HG03039 (cell line): ENCODE data around the gene LRP8.

Experiments
- ATAC-seq: cut with Tn5 transposase; IDR thresholded peaks from one replicate; pipeline ENCODE4 v1.9.1; 2021; ENCODE audit warnings: mild to moderate bottlenecking, moderate library complexity; ENCODE audit not compliant: unreplicated experiment

LRP8 gene

GRCh38 chr1:53267761-53268160, 60.1 kb downstream of the LRP8 start:
- no peak for ATAC-seq

GRCh38 chr1:53266038-53266437, 61.8 kb downstream of the LRP8 start:
- no peak for ATAC-seq

GRCh38 chr1:53265581-53265980, 62.3 kb downstream of the LRP8 start:
- no peak for ATAC-seq

- ATAC-seq, result no peak
Observed at GRCh38 chr1:53264048-53264447, 63.8 kb downstream of the LRP8 start.

- no peak for ATAC-seq
Observed at GRCh38 chr1:53262000-53262399, 65.9 kb downstream of the LRP8 start.

GRCh38 chr1:53260631-53261247, 67.1 kb downstream of the LRP8 start:
- no peak for ATAC-seq

- ATAC-seq, result no peak
Observed at GRCh38 chr1:53259932-53260331, 67.9 kb downstream of the LRP8 start.

GRCh38 chr1:53258216-53258615, 69.7 kb downstream of the LRP8 start:
- no peak for ATAC-seq

- ATAC-seq, result no peak
Observed at GRCh38 chr1:53257454-53258081, 70.3 kb downstream of the LRP8 start.

- no peak for ATAC-seq
Observed at GRCh38 chr1:53256511-53257453, 71.1 kb downstream of the LRP8 start.

GRCh38 chr1:53255031-53255430, 72.8 kb downstream of the LRP8 start:
- no peak for ATAC-seq

GRCh38 chr1:53254011-53254640, 73.7 kb downstream of the LRP8 start:
- no peak for ATAC-seq

- no peak for ATAC-seq
Observed at GRCh38 chr1:53250325-53250724, 77.5 kb downstream of the LRP8 start.

- ATAC-seq, result no peak
Observed at GRCh38 chr1:53249706-53250105, 78.2 kb downstream of the LRP8 start.

- no peak for ATAC-seq
Observed at GRCh38 chr1:53246261-53247134, 81.4 kb downstream of the LRP8 start.

- ATAC-seq, result no peak
Observed at GRCh38 chr1:53244141-53244540, 83.7 kb downstream of the LRP8 start.

GRCh38 chr1:53242381-53242780, 85.5 kb downstream of the LRP8 start:
- no peak for ATAC-seq

GRCh38 chr1:53241828-53242227, 86.0 kb downstream of the LRP8 start:
- no peak for ATAC-seq

GRCh38 chr1:53238197-53239155, 89.4 kb downstream of the LRP8 start, which contains the start of gene MAGOH:
TSS of gene MAGOH (minus strand) at chr1:53238518. CDS start at chr1:53238448, 70 bp downstream.
- ATAC-seq, result peak; percentile 92
